H4 (cell line): ENCODE results near the gene PSMG1. TPM values are rescaled to one million over a fixed set of nuclear protein-coding genes. Genes with fewer than 3 reads are reported as not detected.
"Not testable (repeated sequence)": the region's sequence is repeated elsewhere in the genome, so short reads cannot be mapped to it uniquely, and the experiment has no call there.

ENCODE experiments used
- DNase-seq: peaks from one replicate; pipeline ENCODE4 v3.0.0-alpha.2; 2015; ENCODE audit warnings: low spot score
- total RNA-seq: library from RNA; depleted of rRNA; stranded (reverse); fragments of >200 nt; shearing (Covaris generic); gene quantifications from 2 replicates; pipeline ENCODE4 v1.2.3, GENCODE V29; 2014

The PSMG1 gene
- total RNA-seq, 1 experiment from 2014 or later: 213 TPM

GRCh38 chr21:39188521-39189139 is 5.4 kb upstream of the PSMG1 start:
- DNase-seq: no peak

GRCh38 chr21:39187141-39187540 is 3.9 kb upstream of the PSMG1 start:
- DNase-seq: no peak

GRCh38 chr21:39186676-39187075 is 3.4 kb upstream of the PSMG1 start:
- DNase-seq: no peak

GRCh38 chr21:39185157-39185556 is 1.9 kb upstream of the PSMG1 start:
- DNase-seq: no peak

DNA sequence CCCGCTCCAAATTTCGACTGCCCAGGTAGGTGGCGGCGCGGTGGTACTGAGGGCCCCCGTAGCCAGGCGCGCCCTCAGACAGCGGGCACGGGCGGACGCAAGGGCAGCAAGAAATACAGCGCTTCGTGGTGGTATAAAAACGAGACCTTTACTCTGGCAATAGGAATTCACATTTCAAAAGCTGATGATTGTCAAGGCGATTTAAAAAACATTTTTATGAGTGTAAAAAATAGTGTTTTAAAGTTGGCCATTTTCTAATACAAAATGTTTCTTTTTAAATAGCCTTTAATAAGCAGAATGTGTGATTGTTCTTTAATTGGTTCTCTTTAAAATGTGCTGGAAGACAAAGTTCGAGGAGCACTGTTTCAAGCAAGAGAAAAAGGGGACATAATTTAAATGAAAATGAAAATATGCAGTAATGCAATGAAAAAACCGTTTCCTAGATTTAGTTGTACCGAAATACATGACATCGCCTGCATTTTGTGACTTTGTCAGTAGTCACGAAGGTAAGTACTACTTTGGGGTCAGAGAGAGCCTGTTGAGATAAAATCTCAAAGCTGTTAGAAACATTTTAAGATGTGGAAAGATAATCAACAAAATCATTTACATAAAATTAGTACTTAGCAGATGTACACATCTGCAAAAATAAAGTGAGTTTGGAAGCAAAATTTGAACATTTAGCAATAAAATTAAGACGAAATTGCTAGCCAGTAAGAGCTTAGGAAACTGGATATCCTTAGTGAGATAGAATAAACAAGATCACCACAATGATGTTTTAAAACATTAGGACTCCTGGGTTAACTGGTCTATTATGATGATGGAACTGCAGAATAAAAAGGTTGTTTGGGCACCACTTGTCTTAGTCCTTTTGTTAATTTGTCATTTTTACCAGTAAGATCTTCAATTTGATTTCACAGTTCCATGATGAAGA is 1.1 kb upstream of the PSMG1 start:
- DNase-seq: no peak

DNA sequence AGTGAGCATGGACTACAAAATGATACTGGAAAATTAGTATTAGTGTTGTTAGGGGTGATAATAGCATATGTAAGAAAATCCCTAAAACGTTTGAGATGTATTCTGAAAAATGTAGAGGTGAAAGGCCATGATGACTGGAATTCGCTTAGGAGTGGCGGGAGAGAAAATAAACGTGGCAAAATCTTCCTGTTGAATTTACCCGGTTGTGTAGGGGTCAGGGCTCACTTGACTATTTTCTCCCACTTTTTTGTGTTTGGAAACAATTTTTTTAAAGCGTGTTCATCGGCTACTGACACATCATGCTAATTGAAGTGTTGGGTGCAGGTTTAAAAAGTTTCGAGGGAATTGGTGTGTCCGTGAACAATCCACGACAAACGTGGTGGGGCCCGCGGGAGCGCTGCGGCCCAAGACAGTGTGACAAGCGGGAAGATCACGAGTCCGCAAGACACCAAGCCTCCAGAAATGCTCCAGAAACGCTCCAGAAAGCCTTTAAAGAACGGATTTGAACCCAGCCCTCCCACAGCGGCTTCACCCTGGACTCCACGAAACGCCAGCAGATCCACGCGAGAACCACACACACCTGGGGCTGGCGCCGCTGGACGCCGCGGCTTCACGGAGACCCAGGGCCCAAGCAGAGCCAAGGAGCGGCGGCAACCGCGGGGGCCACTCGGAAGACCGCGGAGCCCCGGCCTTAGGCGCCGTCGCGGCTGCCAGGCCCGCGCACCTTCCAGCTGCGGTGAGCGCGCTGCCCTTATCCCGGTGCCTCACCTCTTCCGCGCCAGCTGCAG is 573 bp downstream of the PSMG1 start:
- DNase-seq: no peak

DNA sequence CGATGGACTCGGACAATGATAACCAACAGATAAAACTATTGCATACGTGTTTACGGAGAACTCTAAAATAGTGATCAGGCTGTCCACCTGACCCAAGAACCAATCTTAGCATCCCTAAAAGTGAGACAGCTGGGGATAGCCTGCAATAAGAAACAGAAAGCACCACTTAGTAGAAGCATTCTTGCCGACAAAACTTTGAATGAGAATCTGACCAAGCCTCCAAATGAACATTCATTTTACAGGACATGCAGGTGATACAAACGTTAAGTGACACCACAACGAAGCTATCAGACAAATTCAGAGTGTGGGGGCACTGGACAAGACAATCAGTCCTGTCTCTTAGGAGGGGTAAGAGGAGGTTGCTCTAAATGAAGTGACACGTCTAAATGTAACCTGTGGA is 1.2 kb downstream of the PSMG1 start:
- DNase-seq: no peak

- DNase-seq: no peak
Observed at GRCh38 chr21:39181205-39181818, 1.9 kb downstream of the PSMG1 start.

DNA sequence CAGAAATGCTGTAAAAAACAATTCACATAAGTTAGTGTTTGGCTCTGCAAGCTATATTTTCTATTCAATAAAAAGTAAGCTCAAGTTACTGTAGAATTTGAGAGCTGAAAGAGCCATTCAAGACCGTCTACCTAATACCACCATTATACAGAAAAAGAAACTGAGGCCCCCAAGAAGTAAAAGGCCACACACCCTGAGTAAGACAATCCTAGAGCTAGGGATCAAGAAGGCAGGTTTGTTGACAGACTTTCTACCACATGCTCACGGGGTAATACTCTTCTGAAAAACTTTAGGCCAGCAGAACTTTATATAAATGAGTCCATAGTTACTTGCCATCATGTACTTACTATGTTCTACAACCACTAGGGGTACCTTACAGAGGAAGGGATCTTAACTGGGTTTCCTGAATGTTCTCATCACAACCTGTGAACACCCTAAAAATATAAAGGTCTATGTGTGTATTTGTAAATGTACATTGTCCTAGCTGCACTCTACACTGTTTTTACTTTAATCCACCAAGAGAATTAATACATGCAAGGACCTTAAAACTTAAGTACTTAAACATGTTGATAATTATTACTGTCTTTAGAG is 2.7 kb downstream of the PSMG1 start:
- DNase-seq: no peak

GRCh38 chr21:39178421-39178820 is 4.8 kb downstream of the PSMG1 start:
- no peak for DNase-seq

DNA sequence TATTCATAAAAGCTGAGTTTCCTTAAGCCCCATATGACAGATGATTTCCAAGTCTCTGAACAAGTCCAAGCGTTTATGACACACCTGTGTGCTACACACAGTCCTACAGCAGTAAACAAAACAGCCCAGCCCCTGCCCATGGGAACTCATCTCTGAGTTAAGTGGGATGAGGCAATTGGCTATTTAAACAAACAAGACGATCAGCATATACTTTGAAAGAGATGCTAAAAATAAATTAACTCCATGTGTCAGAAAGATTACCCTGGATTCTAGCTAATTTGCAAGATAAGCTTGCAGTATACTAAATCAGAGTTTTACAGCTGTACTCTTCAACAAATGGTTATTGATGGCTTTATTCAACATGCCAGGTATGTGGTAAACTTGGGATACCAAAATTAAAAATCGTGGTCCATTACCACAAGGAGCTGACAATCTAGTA is 7.0 kb downstream of the PSMG1 start:
- DNase-seq: no peak

- DNase-seq: no peak
Observed at GRCh38 chr21:39175665-39176064, 7.6 kb downstream of the PSMG1 start.

DNA sequence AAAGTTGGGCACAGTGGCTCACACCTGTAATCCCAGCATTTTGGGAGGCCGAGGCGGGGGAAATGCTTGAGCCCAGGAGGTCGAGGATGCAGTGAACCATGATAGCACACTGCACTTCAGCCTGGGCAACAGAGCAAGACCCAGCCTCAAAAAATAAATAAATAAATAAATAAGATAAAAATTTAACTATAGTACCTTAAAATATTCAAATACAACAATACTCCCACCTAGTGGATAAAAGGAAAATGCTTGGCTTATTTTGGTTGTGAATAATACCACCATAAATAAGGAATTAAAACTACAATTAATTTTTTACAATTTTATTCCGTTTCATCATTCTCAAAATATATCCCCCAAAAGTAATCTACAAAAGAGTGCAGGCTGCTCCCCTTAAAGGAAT is 8.1 kb downstream of the PSMG1 start:
- no peak for DNase-seq

DNA sequence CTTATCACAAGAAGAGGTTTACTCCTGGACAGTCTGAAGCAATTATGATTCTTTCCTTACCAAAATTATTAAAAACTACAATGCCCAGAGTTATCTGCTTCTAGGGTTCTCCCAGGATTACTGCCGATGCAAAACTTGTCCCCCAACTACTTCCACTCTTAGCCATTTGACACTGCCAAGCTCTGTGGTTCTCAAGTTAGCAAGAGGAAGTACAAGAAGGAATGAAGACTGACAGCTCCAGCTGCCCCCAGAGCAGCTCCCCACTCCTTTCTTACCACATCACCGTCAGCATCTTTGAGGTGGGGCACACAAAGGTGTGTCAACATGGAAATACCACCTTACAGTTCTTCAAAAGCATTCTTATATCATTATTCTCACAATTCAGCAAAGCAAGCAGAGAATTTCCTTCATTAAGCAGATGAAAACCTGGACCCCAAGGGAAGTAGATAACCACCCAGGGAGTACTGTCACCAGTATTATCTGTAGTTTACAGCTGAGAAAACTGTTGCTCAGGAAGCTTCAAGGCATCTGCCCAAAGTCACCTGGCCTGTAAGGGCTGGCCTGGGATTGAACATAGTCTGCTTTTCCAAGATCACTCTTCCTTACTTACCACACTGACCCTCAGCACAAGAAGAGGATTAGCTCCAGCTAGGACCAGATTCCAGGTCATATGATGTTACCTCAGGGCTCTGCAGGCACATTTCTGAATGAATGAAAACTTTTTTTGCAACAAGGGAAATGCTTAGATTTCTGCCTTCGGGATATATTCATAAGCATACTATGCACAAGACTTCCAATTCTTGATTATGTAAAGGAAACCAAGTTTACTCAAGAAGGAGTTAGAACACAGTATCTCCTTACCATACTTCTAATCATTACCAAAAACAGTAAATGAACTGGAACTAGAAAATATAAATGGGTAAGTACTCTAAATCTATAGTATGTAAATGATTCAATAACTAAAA is 9.3 kb downstream of the PSMG1 start:
- no peak for DNase-seq

DNA sequence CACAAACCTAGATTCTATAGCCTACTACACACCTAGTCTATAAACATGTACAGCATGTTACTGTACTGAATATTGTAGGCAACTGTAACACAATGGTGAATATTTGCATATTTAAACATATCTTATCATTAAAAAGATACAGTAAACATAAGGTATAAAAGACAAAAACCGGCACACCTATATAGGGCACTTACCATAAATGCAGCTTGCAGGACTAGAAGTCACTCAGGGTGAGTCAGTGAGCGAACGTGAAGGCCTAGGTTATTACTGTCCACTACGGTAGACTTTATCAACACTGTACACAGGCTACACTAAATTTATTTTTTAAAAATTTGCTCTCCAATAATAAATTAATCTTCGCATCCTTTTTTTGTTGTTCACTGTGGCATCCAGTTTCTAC is 13.3 kb downstream of the PSMG1 start:
- DNase-seq: no peak

- DNase-seq: no peak
Observed at GRCh38 chr21:39168800-39169199, 14.5 kb downstream of the PSMG1 start.

- DNase-seq: no peak
Observed at GRCh38 chr21:39164523-39164922, 18.7 kb downstream of the PSMG1 start.

GRCh38 chr21:39161064-39161463 is 22.2 kb downstream of the PSMG1 start:
- no peak for DNase-seq

DNA sequence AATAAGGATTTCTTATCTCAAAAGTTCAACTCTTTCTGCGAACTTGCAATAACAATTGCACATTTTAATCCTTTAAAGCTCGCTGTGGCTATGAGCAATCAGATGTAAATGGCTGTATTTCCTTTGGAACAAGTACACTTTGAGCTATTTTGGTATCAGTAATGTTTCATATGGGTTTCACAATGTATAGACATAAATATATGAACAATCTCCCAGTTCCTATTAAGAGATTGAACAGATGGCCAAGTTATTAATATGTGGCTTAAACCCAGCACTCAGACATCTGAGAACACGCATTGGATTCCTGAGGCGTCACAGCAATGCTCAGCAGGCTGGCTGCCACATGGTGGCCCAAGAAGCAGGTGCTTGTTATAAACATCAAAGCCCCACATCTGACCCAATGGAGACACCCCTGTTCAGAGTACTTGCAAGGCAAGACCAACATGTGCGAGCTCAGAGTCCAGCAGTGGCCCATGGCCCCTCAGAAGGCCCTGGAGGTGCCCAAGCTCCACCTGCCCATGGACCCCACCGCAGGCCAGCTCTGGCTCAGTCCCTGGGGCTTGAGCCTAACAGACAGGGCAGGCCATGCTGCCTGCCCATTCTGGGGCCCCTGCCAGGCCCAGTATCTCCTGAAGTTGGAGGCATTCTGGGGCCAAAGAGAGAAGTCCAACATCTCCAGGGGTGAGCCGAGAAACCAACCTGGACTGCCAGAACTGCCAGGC is 23.7 kb downstream of the PSMG1 start:
- DNase-seq: no peak

- not testable (repeated sequence) for DNase-seq
Observed at GRCh38 chr21:39157241-39157640, 26.0 kb downstream of the PSMG1 start.
